ENCODE measurements around the gene KCNJ9. TPM values are rescaled to one million over a fixed set of nuclear protein-coding genes. Genes with fewer than 3 reads are reported as not detected.

Gene KCNJ9
- total RNA-seq, 1 donor from 2014 or later: under 0.01 TPM

DNA sequence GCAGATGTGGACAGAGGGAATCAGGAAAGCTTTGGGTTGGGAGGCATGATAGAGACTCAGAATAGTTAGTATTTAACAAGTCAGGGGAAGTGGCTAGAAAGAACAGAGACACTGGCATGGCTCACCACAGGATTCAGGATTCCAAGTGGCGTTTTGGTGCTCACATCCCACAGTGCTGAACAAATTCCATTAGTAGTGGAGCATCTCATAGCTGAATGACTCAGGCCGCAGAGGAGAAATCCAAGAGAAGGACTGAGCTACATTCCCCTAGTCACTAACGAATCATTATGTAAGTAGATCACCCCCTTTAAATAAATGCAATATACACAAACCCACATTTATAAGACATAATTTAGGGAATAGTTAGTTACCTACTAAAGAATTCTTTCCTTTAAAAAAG is 5.0 kb upstream of the KCNJ9 start:
- DNase-seq (ENCODE audit: low read depth): no peak
- Histone ChIP-seq H3K27me3 (ENCODE audit: control insufficient read depth, insufficient read depth, low read length) (peaks cover 10% of the 10 kb centered on the region), H3K36me3 (ENCODE audit: control insufficient read depth, insufficient read depth, low read length) (no peaks in the 10 kb centered on the region), H3K4me3 (ENCODE audit: low read depth, low read length) (no peak overlapping the region)
- no peak for FAIRE-seq
- TF ChIP-seq, protein P1, sequence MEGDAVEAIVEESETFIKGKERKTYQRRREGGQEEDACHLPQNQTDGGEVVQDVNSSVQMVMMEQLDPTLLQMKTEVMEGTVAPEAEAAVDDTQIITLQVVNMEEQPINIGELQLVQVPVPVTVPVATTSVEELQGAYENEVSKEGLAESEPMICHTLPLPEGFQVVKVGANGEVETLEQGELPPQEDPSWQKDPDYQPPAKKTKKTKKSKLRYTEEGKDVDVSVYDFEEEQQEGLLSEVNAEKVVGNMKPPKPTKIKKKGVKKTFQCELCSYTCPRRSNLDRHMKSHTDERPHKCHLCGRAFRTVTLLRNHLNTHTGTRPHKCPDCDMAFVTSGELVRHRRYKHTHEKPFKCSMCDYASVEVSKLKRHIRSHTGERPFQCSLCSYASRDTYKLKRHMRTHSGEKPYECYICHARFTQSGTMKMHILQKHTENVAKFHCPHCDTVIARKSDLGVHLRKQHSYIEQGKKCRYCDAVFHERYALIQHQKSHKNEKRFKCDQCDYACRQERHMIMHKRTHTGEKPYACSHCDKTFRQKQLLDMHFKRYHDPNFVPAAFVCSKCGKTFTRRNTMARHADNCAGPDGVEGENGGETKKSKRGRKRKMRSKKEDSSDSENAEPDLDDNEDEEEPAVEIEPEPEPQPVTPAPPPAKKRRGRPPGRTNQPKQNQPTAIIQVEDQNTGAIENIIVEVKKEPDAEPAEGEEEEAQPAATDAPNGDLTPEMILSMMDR (IDR thresholded peaks at IDR 0.05; ENCODE audit: insufficient read depth, low read length, severe bottlenecking): no peak

DNA sequence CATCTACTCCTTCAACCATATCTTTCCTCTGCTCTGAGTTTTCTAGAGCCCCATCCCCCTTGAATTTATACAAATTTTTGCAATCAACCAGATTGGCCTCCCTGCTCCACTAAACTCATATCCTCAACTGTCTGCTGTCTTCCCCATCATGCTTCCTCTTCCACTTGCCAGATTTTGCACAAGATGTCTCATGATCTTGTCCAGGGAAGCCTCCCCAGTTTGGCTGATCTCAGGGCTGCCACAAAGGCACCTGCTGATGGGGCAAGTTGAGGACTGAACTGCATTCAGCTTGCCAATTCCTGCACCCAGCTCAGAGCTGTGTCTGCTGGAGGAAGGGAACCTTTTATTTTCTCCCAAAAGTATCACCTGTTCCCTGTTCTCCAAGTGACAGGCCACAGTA is 3.9 kb upstream of the KCNJ9 start:
- TF ChIP-seq, protein P1 (IDR thresholded peaks at IDR 0.05; ENCODE audit: insufficient read depth, low read length, severe bottlenecking): no peak
- Histone ChIP-seq H3K36me3 (ENCODE audit: control insufficient read depth, insufficient read depth, low read length) (no peaks in the 10 kb centered on the region), H3K27me3 (ENCODE audit: control insufficient read depth, insufficient read depth, low read length) (peaks cover 21% of the 10 kb centered on the region), H3K4me3 (ENCODE audit: low read depth, low read length) (no peak overlapping the region)
- FAIRE-seq: no peak
- DNase-seq (ENCODE audit: low read depth): no peak

DNA sequence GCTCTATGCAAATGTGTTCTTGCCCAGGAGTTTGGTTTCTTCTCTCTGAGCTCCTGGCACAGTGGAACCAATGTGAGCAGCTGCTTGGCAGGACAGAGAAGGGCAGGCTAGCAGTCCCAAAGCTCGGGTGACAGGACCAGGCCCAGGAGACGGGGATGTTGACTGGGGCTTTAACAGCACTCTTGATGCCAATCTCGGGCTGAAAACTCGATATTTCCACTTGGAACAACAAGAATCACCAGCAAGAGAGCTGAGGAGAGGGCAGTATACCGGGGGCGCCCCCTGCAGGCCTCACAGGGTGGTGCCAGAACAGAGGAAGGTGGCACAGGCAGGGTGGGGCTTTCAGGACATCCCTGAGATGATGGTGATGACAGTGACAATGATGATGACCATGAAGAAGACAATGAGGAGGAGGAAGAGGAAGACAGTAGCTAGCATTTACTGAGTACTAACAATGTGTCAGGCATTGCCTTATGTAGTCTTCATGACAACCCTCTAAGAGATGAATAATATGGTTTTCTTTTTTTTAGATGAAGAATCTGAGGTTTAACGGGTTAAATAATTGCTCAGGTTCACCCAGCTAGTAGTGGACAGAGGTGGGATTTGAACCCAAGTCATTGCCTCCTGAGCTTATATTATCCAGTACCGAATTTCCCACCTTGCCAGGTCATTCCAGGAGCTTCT is 2.7 kb upstream of the KCNJ9 start:
- TF ChIP-seq, protein P1 (IDR thresholded peaks at IDR 0.05; ENCODE audit: insufficient read depth, low read length, severe bottlenecking): peak; percentile 89
- no peak overlapping the region for H3K4me3 ChIP-seq (ENCODE audit: low read depth, low read length)
- H3K36me3 ChIP-seq (ENCODE audit: control insufficient read depth, insufficient read depth, low read length): no peaks in the 10 kb centered on the region
- DNase-seq (ENCODE audit: low read depth) (peak; percentile 32), FAIRE-seq (no peak)
- H3K27me3 ChIP-seq (ENCODE audit: control insufficient read depth, insufficient read depth, low read length): peaks cover 25% of the 10 kb centered on the region

DNA sequence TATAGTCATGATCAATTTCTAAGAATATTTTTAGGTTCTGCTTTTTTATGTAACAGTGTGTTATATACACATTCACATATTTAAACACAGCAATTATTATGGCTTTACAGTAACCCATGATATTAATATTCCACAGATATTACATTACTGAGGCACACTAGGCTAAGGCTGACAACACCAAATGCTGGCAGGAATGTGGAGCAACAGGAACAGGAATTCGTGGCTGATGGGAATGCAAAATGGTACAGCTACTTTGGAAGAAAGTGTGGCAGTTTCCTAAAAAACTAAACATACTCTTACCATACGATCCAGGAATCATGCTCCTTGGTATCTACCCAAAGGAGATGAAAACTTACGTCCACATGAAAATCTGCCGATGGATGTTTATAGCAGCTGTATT is 1.9 kb upstream of the KCNJ9 start:
- DNase-seq (ENCODE audit: low read depth) (no peak), FAIRE-seq (no peak)
- TF ChIP-seq, protein P1 (IDR thresholded peaks at IDR 0.05; ENCODE audit: insufficient read depth, low read length, severe bottlenecking): no peak
- Histone ChIP-seq H3K36me3 (ENCODE audit: control insufficient read depth, insufficient read depth, low read length) (no peaks in the 10 kb centered on the region), H3K27me3 (ENCODE audit: control insufficient read depth, insufficient read depth, low read length) (peaks cover 25% of the 10 kb centered on the region), H3K4me3 (ENCODE audit: low read depth, low read length) (no peak overlapping the region)

DNA sequence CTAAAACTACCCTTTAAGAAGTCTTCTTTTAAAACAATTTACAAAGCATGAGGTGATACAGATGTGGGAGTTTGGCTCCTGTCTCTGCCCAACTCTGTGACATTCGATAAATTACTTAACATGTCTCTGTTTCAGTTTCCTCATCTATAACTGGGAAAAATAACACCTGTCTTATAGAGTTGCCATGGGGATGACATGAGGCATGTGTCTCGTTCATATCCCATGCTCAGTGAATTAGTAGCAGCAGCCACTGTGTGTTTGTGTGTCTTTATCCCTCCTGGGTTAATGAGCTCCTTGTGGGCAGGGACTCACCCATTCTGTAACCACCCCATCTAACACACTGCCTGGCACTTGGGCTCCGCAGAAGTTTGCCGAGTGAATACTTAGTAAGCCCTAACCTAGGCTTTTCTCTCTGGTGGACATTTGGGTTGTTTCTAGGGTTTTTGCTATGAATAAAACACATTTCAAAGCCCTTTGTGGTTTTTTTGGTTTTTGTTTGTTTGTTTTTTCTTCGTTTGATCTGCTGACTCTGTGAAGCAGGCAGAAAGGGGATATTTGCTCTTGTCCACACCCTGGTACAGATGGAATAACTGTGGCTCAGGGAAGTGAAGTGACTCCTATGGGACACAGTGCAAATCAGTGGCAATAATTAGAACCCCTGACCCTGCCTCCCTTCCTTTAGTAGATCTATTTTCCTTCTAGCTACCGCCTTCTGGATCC is 797 bp upstream of the KCNJ9 start:
- Histone ChIP-seq H3K27me3 (ENCODE audit: control insufficient read depth, insufficient read depth, low read length) (peaks cover 25% of the 10 kb centered on the region), H3K4me3 (ENCODE audit: low read depth, low read length) (no peak overlapping the region), H3K36me3 (ENCODE audit: control insufficient read depth, insufficient read depth, low read length) (no peaks in the 10 kb centered on the region)
- no peak for DNase-seq (ENCODE audit: low read depth)
- TF ChIP-seq, protein P1 (IDR thresholded peaks at IDR 0.05; ENCODE audit: insufficient read depth, low read length, severe bottlenecking): no peak
- no peak for FAIRE-seq

All from bronchial epithelial cell (primary cell).